NCI-H226 (cell line): Measurements from ENCODE around the gene RAB40C.

Experiments used
- DNase-seq: peaks from one replicate; pipeline ENCODE4 v3.0.0-alpha.2; 2015

RAB40C gene

GRCh38 chr16:619476-620100 lies 29.7 kb downstream of the RAB40C start:
- DNase-seq, result no peak

GRCh38 chr16:620700-621525 lies 31.0 kb downstream of the RAB40C start:
- DNase-seq, result no peak

- DNase-seq, result no peak
These were observed 31.8 kb downstream of the RAB40C start for GRCh38 chr16:621526-622105.

- DNase-seq, result no peak
These were observed 33.0 kb downstream of the RAB40C start for GRCh38 chr16:622920-623280.

GRCh38 chr16:624526-625070 lies 34.7 kb downstream of the RAB40C start:
- no peak for DNase-seq

- DNase-seq, result no peak
These were observed 35.5 kb downstream of the RAB40C start for GRCh38 chr16:625117-625976.

GRCh38 chr16:625977-626765 lies 36.3 kb downstream of the RAB40C start:
- DNase-seq, result no peak

- DNase-seq, result peak; percentile 96
These were observed 37.1 kb downstream of the RAB40C start for GRCh38 chr16:626787-627453.

GRCh38 chr16:627454-628239 lies 37.8 kb downstream of the RAB40C start:
- DNase-seq, result peak; percentile 94

GRCh38 chr16:628321-629061 lies 38.6 kb downstream of the RAB40C start:
- no peak for DNase-seq

- no peak for DNase-seq
These were observed 39.4 kb downstream of the RAB40C start for GRCh38 chr16:629185-629832.

- no peak for DNase-seq
These were observed 40.0 kb downstream of the RAB40C start for GRCh38 chr16:629833-630248.

- no peak for DNase-seq
These were observed 40.5 kb downstream of the RAB40C start for GRCh38 chr16:630249-630814.

GRCh38 chr16:630815-631405 lies 41.0 kb downstream of the RAB40C start, which contains the start of gene WFIKKN1:
Gene WFIKKN1 (plus strand): TSS chr16:630985. CDS start chr16:631254, 269 bp downstream.
- peak; percentile 14 for DNase-seq

GRCh38 chr16:631808-632358 lies 42.0 kb downstream of the RAB40C start:
- no peak for DNase-seq

GRCh38 chr16:632486-633335 lies 42.8 kb downstream of the RAB40C start:
- DNase-seq, result no peak
